ENCODE results near the gene ZBTB20.

Gene ZBTB20

DNA sequence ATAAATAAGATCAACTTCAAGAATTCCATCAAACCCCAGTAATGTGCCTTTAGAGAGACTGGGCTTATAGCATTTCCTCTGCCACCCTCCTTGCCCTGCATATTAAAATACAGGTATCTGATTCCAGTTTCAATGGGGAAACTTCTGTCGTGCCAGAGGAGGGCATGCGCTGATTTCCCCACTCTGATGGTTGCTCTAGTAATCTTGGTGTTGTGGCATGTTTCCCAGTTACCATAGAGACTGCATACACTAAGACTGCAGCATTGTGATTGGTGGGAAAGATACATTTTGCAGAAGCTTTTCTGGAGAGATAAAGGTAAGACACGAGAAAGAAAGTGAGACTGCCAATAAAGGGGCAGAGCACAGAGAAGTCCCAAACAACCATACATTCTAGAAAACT lies 627.7 kb downstream of the ZBTB20 start:
- peak; percentile 82 for DNase-seq (ENCODE audit: low read depth)

- peak; percentile 31 for DNase-seq (ENCODE audit: low read depth)
These were observed 628.8 kb downstream of the ZBTB20 start for GRCh38 chr3:114518206-114518808.

DNA sequence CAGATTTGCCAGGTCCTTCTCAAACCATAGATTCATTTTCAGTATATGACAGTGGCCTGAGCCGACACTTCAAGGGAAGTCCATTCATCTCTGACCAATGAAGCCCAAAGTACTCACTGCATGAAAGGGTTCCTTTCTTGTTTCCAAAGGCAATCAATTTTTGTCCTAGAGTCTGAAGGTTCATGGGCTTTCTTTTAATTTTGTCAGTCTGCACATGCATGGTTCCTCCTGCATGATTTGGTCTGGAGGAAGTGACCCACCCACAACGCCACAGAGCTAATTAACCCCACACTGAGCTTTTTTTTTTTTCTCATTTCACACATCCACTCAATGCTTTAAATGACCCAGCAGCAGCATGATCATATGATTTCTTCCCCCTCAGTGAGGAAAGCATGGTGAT lies 636.9 kb downstream of the ZBTB20 start:
- no peak for DNase-seq (ENCODE audit: low read depth)

- no peak for DNase-seq (ENCODE audit: low read depth)
These were observed 637.3 kb downstream of the ZBTB20 start for GRCh38 chr3:114509756-114510155.

DNA sequence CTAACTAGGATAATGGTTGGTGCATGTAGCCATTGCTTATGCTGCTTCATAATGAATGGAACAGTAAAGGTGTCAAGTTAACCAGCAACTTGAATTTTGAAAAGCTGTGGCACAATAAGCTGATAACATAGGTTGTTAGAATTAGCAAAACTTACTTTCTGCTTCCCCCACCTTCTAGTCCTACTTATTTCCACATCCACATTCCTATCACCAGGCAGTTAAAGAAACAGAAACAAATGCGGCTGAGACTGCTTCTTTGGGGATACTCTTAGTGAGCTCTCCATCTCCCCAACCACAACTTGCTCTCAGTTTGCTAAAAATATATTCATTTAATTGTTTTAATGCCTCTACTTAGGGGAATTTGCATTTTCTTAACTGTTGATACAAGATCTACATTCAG lies 638.1 kb downstream of the ZBTB20 start:
- DNase-seq (ENCODE audit: low read depth) = peak; percentile 11

GRCh38 chr3:114508208-114508607 lies 638.9 kb downstream of the ZBTB20 start:
- DNase-seq (ENCODE audit: low read depth) = peak; percentile 42

DNA sequence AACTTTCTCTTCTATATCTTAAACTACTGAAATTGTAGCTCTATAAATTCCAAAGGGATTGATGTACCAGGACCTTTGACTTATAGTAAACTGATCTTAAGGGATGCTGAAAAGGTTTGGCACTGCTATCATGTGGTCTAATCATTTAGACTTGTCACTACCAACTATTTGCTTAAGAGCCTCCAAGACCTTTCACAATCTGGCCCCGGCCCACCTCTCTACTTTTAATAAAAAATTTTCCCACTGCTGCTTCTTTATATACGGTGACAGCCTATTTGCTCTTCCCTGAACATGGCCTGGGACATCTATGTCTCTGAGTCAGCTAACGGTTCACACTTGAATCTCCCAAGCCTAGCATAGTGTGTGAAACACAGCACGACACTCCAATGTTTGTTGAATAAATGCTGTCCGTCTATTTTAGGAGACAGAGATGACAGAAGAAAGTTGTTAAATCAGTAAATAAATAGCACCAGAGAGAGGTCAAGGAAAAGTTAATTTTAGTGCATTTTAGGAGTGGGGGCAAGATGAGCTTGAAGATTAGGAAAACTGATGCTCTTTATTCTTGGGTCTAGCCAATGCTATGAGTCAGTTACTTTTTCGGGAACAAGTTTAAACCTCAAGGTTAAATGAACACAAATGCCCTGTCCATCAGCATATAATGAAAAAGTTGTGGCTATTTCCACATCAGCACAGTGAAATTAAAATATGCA lies 640.3 kb downstream of the ZBTB20 start:
- peak; percentile 87 for DNase-seq (ENCODE audit: low read depth)

DNA sequence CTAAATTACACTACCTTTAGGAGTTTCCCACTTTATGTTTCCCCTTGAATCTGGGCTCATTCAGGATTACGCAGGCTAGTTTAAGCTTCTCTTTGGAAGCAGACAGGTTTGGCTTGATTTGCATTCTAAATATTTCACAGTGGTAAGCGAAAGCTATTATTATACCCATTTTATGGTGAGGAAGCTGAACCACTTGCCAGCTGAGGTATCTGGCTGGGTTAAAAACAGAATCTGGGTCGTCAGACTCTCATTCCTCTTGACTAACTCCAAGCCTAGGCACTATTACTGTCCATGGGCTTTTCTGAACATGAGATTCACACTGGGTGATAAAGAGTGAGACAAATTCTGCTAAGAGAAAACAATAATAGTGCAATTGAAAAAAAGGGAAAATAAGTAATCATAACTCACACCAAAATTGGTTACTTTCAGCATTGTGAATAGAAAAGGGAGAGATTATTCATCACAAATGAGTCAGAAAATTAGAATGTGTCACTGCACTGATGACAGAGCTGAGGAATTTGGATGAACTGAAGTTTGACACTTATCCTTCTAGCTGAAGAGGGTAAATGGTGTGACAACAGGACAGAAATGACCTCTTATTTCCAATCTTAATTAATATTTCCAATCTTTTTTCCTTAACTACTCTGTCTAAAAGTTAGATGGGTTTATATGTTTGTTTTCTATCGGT lies 642.0 kb downstream of the ZBTB20 start:
- DNase-seq (ENCODE audit: low read depth) = no peak

- DNase-seq (ENCODE audit: low read depth) = no peak
These were observed 644.9 kb downstream of the ZBTB20 start for GRCh38 chr3:114502204-114502603.

- DNase-seq (ENCODE audit: low read depth) = no peak
These were observed 647.1 kb downstream of the ZBTB20 start for GRCh38 chr3:114499976-114500375.

- DNase-seq (ENCODE audit: low read depth) = peak; percentile 35
These were observed 648.3 kb downstream of the ZBTB20 start for GRCh38 chr3:114498539-114499370.

- peak; percentile 91 for DNase-seq (ENCODE audit: low read depth)
These were observed 650.2 kb downstream of the ZBTB20 start for GRCh38 chr3:114496874-114497273.

GRCh38 chr3:114496466-114496865 lies 650.6 kb downstream of the ZBTB20 start:
- DNase-seq (ENCODE audit: low read depth) = no peak

DNA sequence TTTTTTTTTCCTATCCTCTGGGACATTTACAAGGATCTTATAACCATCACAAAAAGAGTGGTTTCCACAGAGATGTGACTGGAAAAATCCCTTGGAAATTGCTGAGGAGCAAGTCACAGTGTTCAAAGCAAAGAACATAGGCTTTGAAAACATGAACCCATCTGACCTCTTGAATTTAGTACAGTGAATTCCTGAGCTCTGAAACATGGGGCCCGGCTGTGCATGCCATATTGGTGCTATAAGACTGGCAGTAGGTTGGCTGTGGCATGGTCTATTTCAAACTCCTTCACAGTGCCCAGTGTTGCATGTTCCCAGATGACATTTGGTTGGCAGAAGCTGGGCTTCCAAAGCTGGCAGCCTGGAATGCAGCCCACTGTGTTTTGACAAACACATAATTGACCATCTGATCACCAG lies 651.1 kb downstream of the ZBTB20 start:
- peak; percentile 74 for DNase-seq (ENCODE audit: low read depth)

DNA sequence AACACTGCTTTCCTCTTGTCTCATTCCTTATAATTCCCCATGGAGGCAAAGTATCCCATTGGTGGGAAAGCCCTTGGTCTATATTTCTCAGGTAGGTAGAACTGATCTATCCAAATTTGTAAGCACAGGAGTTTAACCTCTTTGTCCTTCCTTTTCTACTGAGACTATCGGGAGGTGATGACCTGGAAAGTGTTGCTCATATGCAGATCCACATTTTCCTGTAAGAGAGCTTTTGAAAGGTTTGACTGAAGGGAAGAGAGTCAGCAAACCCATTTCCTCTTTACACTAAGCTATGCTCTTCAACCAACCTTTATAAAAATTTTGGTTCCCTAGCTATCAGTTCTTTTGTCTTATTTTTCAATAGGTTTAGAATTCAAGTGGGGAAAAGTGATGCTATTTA lies 652.6 kb downstream of the ZBTB20 start:
- DNase-seq (ENCODE audit: low read depth) = no peak

GRCh38 chr3:114490829-114491228 lies 656.3 kb downstream of the ZBTB20 start:
- DNase-seq (ENCODE audit: low read depth) = no peak

DNA sequence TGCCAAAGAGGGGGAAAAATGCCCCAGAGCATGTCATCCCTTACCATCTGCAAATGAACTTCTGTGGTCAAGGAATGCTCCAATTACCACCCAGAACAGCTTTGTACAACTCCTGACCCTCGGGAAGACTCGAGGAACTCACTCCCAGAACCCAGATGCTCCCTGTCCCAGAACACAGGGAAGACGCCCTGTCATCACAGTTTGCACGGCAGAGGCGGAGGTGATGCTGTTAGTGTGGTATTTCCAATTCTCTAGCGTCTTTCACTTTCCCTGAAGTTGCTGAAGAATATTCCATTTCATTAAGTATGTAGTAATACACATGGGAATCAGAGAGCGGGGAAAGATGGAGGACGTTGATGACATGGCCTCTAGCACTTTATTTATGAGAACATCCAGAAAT lies 659.6 kb downstream of the ZBTB20 start:
- DNase-seq (ENCODE audit: low read depth) = no peak

- DNase-seq (ENCODE audit: low read depth) = no peak
These were observed 662.2 kb downstream of the ZBTB20 start for GRCh38 chr3:114484919-114485318.

- DNase-seq (ENCODE audit: low read depth) = no peak
These were observed 666.0 kb downstream of the ZBTB20 start for GRCh38 chr3:114481113-114481512.

DNA sequence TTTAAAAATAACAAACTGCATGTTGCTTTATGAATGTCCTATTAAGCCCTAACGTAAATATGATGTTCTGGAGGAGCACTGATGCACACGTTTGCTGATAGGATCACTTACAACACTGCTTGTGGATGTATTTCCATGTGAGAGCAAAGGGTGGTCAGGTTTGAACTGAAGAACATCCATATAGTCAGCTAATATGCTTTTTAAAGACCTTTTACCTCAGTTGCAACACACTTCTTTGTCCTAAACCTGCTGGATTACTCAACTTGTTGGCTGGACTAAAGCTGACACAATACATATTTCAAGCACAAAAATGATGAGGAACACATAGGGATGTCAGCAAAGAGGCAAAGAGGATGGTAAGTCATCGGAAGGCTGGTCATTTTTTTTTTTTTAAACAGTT lies 666.6 kb downstream of the ZBTB20 start:
- peak; percentile 60 for DNase-seq (ENCODE audit: low read depth)

DNA sequence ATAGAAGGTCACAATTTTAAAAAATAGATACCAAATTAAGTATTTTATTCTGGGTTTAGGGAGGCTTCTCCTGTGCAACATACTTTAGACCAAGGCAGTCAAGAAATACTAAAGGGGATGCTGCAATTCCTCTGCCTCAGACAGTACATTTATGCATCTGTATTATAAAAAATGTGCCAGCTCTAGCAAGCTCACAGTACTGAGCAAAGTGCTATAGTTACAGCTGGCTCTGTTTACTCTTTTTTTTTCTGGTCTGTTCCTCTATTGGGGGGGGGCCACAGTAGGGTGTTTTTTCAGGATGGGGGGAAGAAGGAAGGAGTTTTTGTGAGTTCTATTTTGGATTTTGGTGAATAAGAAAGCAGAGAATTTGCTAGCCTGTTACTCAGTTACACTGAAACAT lies 668.3 kb downstream of the ZBTB20 start:
- no peak for DNase-seq (ENCODE audit: low read depth)

- no peak for DNase-seq (ENCODE audit: low read depth)
These were observed 670.6 kb downstream of the ZBTB20 start for GRCh38 chr3:114476511-114476910.

Data from fibroblast of gingiva (primary cell).